Ectodermal cell (in vitro differentiated cells): ENCODE results near the gene FA2H.

Source experiments
- H3K27ac ChIP-seq: 2 replicates; pipeline ENCODE4 v1.7.0; 2013; ENCODE audit warnings: mild to moderate bottlenecking, low read depth, low read length; ENCODE audit not compliant: insufficient read depth, poor library complexity, severe bottlenecking
- H3K27me3 ChIP-seq: 2 replicates; pipeline ENCODE4 v1.7.0; 2013; ENCODE audit warnings: mild to moderate bottlenecking, low read length; ENCODE audit not compliant: insufficient read depth, control insufficient read depth, poor library complexity, severe bottlenecking
- H3K36me3 ChIP-seq: one replicate; pipeline ENCODE4 v1.7.0; 2013; ENCODE audit warnings: low read length; ENCODE audit not compliant: control insufficient read depth, insufficient read depth
- H3K4me1 ChIP-seq: one replicate; pipeline ENCODE4 v1.7.0; 2013; ENCODE audit warnings: low read length; ENCODE audit not compliant: control insufficient read depth, insufficient read depth
- H3K4me3 ChIP-seq: 2 replicates; pipeline ENCODE4 v1.7.0; 2013; ENCODE audit warnings: low read depth, low read length, control low read depth; ENCODE audit not compliant: insufficient read depth
- H3K9me3 ChIP-seq: 2 replicates; pipeline ENCODE4 v1.7.0; 2013; ENCODE audit warnings: mild to moderate bottlenecking, low read length, moderate library complexity; ENCODE audit not compliant: control insufficient read depth
- WGBS, 2 experiments: methylation state at CpG; one replicate each; pipeline ENCODE4 v1.1.7; 2013; ENCODE audit warnings: missing lambda C conversion rate in 2 of 2; 5-methylcytosine and 5-hydroxymethylcytosine counted together

Gene FA2H

DNA sequence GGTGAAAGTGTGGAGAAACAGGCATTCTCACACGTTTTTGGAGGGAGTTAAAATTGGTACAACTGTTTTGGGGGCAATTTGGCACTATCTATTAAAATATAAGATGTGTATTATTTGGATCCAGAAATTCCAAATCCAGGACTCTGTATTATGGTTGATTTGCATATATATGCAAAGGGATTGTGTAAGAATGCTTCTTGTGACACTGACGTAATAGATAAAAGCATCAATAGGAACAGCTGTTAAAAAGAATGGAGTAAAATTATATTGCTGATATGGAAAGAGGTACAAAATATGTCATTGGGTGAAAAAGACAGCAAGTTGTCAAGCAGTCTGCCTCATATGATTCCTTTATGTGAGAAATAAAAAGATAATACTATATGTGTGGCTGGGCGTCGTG is 17.3 kb downstream of the FA2H start:
- no peaks in the 10 kb centered on the region for H3K27me3 ChIP-seq
- no peaks in the 10 kb centered on the region for H3K36me3 ChIP-seq
- no peaks in the 10 kb centered on the region for H3K4me1 ChIP-seq
- WGBS, 2 experiments = 89 to 92% methylated on average over 4 of the region's 4 CpGs
- H3K9me3 ChIP-seq = no peaks in the 10 kb centered on the region
- H3K27ac ChIP-seq = no peak overlapping the region
- H3K4me3 ChIP-seq = no peak overlapping the region

DNA sequence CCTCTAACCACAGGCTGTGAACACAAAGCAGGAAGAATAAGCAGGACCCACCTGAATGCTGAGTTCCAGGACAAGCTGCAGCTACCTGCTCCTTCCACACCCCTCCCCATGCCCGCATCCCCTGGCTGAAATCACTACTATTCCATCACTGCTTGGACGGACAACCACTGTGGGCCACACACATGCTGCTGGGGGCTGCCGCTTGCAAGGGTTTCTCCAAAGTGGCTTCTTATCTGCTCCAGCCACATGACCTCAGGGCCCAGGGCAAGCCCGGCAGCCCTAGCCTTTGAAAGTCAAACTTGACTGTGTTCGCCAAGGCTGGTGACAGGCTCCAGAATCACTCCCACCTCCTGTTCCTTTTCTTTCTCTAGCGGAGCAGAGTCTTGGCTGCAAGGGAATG is 18.4 kb downstream of the FA2H start:
- Histone ChIP-seq H3K27ac (no peak overlapping the region), H3K4me1 (no peaks in the 10 kb centered on the region), H3K9me3 (no peaks in the 10 kb centered on the region), H3K36me3 (no peaks in the 10 kb centered on the region), H3K4me3 (no peak overlapping the region), H3K27me3 (no peaks in the 10 kb centered on the region)
- WGBS, 2 experiments = 86 to 87% methylated on average over 5 to 6 of the region's 6 CpGs

DNA sequence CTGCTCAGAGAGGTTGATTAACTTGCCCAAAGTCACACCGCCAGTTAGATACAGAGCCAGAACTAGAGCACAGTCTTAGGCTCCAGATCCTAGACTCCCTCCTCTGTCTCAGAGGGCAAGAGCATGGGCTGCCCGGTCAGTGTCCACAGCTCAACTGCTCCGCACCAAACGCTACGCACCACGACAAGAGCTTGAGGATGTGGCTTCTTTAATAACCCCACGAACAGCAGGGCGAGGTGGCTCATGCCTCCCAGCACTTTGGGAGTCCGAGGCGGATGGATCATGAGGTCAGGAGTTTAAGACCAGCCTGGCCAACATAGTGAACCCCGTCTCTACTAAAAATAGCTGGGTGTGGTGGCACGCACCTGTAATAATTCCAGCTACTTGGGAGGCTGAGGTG is 21.4 kb downstream of the FA2H start:
- Histone ChIP-seq H3K4me3 (no peak overlapping the region), H3K36me3 (no peaks in the 10 kb centered on the region), H3K4me1 (peaks cover 14% of the 10 kb centered on the region), H3K27me3 (no peaks in the 10 kb centered on the region), H3K9me3 (no peaks in the 10 kb centered on the region), H3K27ac (no peak overlapping the region)
- 92 to 94% methylated on average over 12 of the region's 12 CpGs for WGBS, 2 experiments

DNA sequence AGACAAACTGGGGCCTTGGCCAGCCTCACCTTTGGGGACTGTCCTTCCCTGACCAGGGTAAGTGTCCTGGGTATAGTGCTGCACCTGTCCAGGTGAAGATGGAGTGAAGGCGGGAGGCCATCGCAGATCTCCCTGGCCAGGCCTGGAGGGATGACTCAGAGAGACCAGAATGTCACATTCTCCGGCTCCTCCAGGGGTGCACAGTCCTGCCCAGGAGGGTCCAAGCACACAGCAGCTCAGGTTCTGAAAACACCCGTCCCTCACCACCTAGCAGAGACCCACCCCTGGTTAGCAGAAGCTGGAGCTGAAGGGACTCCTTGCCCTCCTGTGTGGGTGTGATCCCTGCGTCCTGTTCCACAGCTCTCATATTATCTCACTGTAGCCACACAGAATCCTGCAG is 21.9 kb downstream of the FA2H start:
- 88 to 95% methylated on average over 5 of the region's 5 CpGs for WGBS, 2 experiments

GRCh38 chr16:74752258-74752657 is 22.4 kb downstream of the FA2H start:
- no peaks in the 10 kb centered on the region for H3K36me3 ChIP-seq

More for the DNA sequence above, 21.9 kb downstream of the FA2H start:
- Histone ChIP-seq H3K9me3 (no peaks in the 10 kb centered on the region), H3K27ac (no peak overlapping the region), H3K27me3 (no peaks in the 10 kb centered on the region), H3K4me1 (peaks cover 15% of the 10 kb centered on the region), H3K4me3 (no peak overlapping the region), H3K36me3 (no peaks in the 10 kb centered on the region)

GRCh38 chr16:74751658-74752057 is 23.0 kb downstream of the FA2H start:
- no peak overlapping the region for H3K27ac ChIP-seq
- no peak overlapping the region for H3K4me3 ChIP-seq
- no peaks in the 10 kb centered on the region for H3K27me3 ChIP-seq
- WGBS, 2 experiments = 92 to 94% methylated on average over 5 of the region's 5 CpGs
- no peaks in the 10 kb centered on the region for H3K9me3 ChIP-seq
- peaks cover 20% of the 10 kb centered on the region for H3K4me1 ChIP-seq
- no peaks in the 10 kb centered on the region for H3K36me3 ChIP-seq

More at GRCh38 chr16:74752258-74752657, 22.4 kb downstream of the FA2H start:
- 90 to 94% methylated on average over 2 of the region's 2 CpGs for WGBS, 2 experiments
- H3K4me1 ChIP-seq = peaks cover 20% of the 10 kb centered on the region
- no peak overlapping the region for H3K4me3 ChIP-seq
- no peaks in the 10 kb centered on the region for H3K9me3 ChIP-seq
- H3K27me3 ChIP-seq = no peaks in the 10 kb centered on the region
- no peak overlapping the region for H3K27ac ChIP-seq

- H3K36me3 ChIP-seq = no peaks in the 10 kb centered on the region
- WGBS, 2 experiments = 37 to 39% methylated on average over 20 of the region's 20 CpGs
- no peak overlapping the region for H3K27ac ChIP-seq
- H3K27me3 ChIP-seq = no peaks in the 10 kb centered on the region
- peaks cover 20% of the 10 kb centered on the region for H3K4me1 ChIP-seq
- no peak overlapping the region for H3K4me3 ChIP-seq
- H3K9me3 ChIP-seq = no peaks in the 10 kb centered on the region
Measured at GRCh38 chr16:74749291-74750055, 25.1 kb downstream of the FA2H start.

DNA sequence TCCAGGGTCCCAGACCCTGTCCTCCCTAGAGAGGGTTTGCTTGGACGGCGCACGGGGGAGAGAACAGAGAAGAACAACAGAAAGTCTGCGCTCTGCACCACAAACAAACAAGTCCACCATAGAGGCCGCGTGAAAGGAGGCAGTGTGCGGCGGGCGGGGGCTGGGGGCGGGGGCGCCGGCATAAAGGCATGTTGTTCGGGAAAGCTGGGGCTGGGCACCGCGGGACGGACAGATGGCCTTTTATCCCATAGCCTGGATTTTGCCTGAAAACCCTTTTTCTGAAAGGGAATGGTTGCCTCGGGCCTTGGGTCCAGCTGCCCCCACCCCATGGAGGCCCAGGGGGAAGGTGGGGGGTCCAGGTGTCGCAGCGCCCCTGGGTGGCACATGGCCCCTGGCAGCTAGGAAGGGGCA is 26.0 kb downstream of the FA2H start:
- 93 to 94% methylated on average over 19 of the region's 19 CpGs for WGBS, 2 experiments
- no peaks in the 10 kb centered on the region for H3K27me3 ChIP-seq

GRCh38 chr16:74747716-74748615 is 26.7 kb downstream of the FA2H start:
- no peaks in the 10 kb centered on the region for H3K36me3 ChIP-seq
- no peak overlapping the region for H3K27ac ChIP-seq
- H3K4me3 ChIP-seq = no peak overlapping the region
- no peaks in the 10 kb centered on the region for H3K27me3 ChIP-seq
- no peaks in the 10 kb centered on the region for H3K9me3 ChIP-seq
- H3K4me1 ChIP-seq = peaks cover 26% of the 10 kb centered on the region
- 89 to 90% methylated on average over 31 of the region's 32 CpGs for WGBS, 2 experiments

More for the DNA sequence above, 26.0 kb downstream of the FA2H start:
- Histone ChIP-seq H3K4me3 (no peak overlapping the region), H3K4me1 (peaks cover 20% of the 10 kb centered on the region), H3K9me3 (no peaks in the 10 kb centered on the region), H3K36me3 (no peaks in the 10 kb centered on the region), H3K27ac (no peak overlapping the region)

- Histone ChIP-seq H3K36me3 (no peaks in the 10 kb centered on the region), H3K4me3 (no peak overlapping the region), H3K27me3 (no peaks in the 10 kb centered on the region), H3K27ac (no peak overlapping the region), H3K9me3 (no peaks in the 10 kb centered on the region), H3K4me1 (peaks cover 29% of the 10 kb centered on the region)
- 78 to 87% methylated on average over 6 of the region's 7 CpGs for WGBS, 2 experiments
Measured at GRCh38 chr16:74745926-74746325, 28.7 kb downstream of the FA2H start.
